NT2/D1 (cell line): ENCODE results near the gene ABHD10.

Experiments used
- SUZ12 ChIP-seq: IDR thresholded peaks from 2 replicates; pipeline ENCODE4 v1.6.1; 2011; ENCODE audit not compliant: insufficient read length, insufficient read depth; ENCODE audit errors: extremely low read depth
- YY1 ChIP-seq: IDR thresholded peaks from 2 replicates; pipeline ENCODE4 v1.6.1; 2011; ENCODE audit not compliant: insufficient read length, insufficient read depth
- ZNF274 ChIP-seq: IDR thresholded peaks from 2 replicates; pipeline ENCODE4 v1.6.1; 2011; ENCODE audit warnings: mild to moderate bottlenecking, low read depth, low read length

DNA sequence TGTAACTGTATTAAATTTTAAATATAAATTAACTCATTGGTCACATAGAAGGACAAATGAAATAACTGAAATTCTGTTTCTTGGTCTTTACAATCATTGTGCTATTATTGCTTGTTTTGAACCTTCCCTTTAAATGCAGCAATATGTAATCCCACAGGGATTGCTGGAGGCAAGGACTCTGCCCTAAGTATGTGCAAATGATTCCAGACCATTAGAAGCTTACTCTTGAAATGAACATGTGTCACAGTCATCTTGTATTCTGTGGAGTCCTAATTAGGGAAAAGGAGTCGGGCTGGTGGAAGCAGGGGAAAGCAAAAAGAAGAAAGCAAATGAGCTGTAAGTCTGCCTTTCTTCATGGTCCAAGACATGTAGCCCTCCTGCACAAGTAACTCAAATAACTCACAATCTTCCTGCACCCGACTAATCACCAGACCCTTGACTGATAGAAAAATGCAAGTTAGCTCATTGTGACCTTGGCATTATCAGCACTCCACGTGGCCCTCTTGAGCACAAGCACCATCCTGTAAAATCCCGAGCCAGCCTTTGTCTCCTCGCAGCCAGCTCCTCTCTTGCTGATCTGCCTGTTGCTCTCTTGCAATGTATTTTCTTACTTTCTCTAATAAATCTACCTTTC lies 53.4 kb downstream of the ABHD10 start:
- no peak for TF ChIP-seq ZNF274
- TF ChIP-seq YY1: no peak
- no peak for TF ChIP-seq SUZ12
